H1 (cell line): Measurements from ENCODE around the gene TMEM212. TPM values are rescaled to one million over a fixed set of nuclear protein-coding genes. Genes with fewer than 3 reads are reported as not detected.

Source experiments
- CTCF ChIA-PET: fragments of 300-600 bp; sonication (Branson Sonifier 250); formaldehyde crosslinking; loops from one replicate; lab custom pipeline; 2021; ENCODE audit not compliant: partially characterized antibody; lab: Charles Lee
- POLR2A ChIA-PET: fragments of 300-600 bp; sonication (Branson Sonifier 250); formaldehyde crosslinking; loops from one replicate; lab custom pipeline; 2021; ENCODE audit warnings: inconsistent platforms; ENCODE audit not compliant: partially characterized antibody; lab: Charles Lee
- DNase-seq, 2 experiments: peaks; one replicate each; pipeline versions ENCODE4 v3.0.0 to v3.0.0-alpha.2; 2010 to 2022; ENCODE audit warnings: low spot score in 2 of 2, low read depth in 1 of 2, mixed read lengths in 1 of 2
- FAIRE-seq: peaks from 2 replicates; lab custom pipeline; 2011; peaks lifted over from hg19 to GRCh38; lab: Jason Lieb, UNC
- H2AFZ ChIP-seq: 2 replicates; pipeline ENCODE4 v1.8.1; 2012; ENCODE audit warnings: low read length, inconsistent platforms
- H2AK5ac ChIP-seq: 2 replicates; pipeline ENCODE4 v1.6.1; 2013; ENCODE audit warnings: low read depth, low read length
- H2BK120ac ChIP-seq: replicated peaks from 2 replicates; pipeline ENCODE3; 2013; ENCODE audit warnings: low read depth, low read length, inconsistent platforms
- H2BK12ac ChIP-seq: 2 replicates; pipeline ENCODE4 v1.6.1; 2013; ENCODE audit warnings: low read depth, low read length
- H2BK15ac ChIP-seq: 2 replicates; pipeline ENCODE4 v1.6.1; 2013; ENCODE audit warnings: low read length
- H2BK20ac ChIP-seq: 2 replicates; pipeline ENCODE4 v1.6.1; 2013; ENCODE audit warnings: low read length
- H2BK5ac ChIP-seq: 2 replicates; pipeline ENCODE4 v1.6.1; 2013; ENCODE audit warnings: low read depth, low read length
- H3K14ac ChIP-seq: 2 replicates; pipeline ENCODE4 v1.6.1; 2013; ENCODE audit warnings: inconsistent platforms; ENCODE audit not compliant: insufficient read length
- H3K18ac ChIP-seq: 2 replicates; pipeline ENCODE4 v1.6.1; 2013; ENCODE audit warnings: low read length; ENCODE audit errors: extremely low read depth
- H3K23ac ChIP-seq: 2 replicates; pipeline ENCODE4 v1.6.1; 2013; ENCODE audit warnings: inconsistent platforms; ENCODE audit not compliant: insufficient read length
- H3K23me2 ChIP-seq: 2 replicates; pipeline ENCODE4 v1.6.1; 2013; ENCODE audit warnings: low read depth, low read length
- H3K27ac ChIP-seq: 2 replicates; pipeline ENCODE4 v1.6.1; 2011; ENCODE audit warnings: low read depth, low read length, inconsistent platforms
- H3K27me3 ChIP-seq, 4 experiments: replicated peaks in 1 of 4; 1 replicate in 1 of 4; 2 replicates in 3 of 4; pipeline versions ENCODE4 v1.6.1 to v1.8.1; 2011 to 2013; ENCODE audit warnings: low read length in 3 of 4, mild to moderate bottlenecking in 3 of 4, inconsistent platforms in 2 of 4, mixed read lengths in 2 of 4, moderate library complexity in 1 of 4; ENCODE audit not compliant: control insufficient read depth in 3 of 4, insufficient read depth in 3 of 4; ENCODE audit errors: extremely low read depth in 1 of 4
- H3K36me3 ChIP-seq, 4 experiments: 2 replicates each; pipeline versions ENCODE4 v1.6.1 to v1.8.1; 2011 to 2013; ENCODE audit warnings: mild to moderate bottlenecking in 4 of 4, low read length in 3 of 4, moderate library complexity in 2 of 4, control low read depth in 1 of 4, inconsistent platforms in 1 of 4; ENCODE audit not compliant: insufficient read depth in 4 of 4, control insufficient read depth in 2 of 4
- H3K4ac ChIP-seq: replicated peaks from 2 replicates; pipeline ENCODE3; 2013; ENCODE audit warnings: low read length, low read depth, mixed read lengths, inconsistent platforms; ENCODE audit not compliant: insufficient read length
- H3K4me1 ChIP-seq, 4 experiments: replicated peaks in 1 of 4; 1 replicate in 1 of 4; 2 replicates in 3 of 4; pipeline versions ENCODE4 v1.6.1 to v1.8.1; 2011 to 2013; ENCODE audit warnings: low read length in 3 of 4, inconsistent platforms in 2 of 4, mixed read lengths in 1 of 4; ENCODE audit not compliant: insufficient read depth in 4 of 4, control insufficient read depth in 3 of 4
- H3K4me2 ChIP-seq, 2 experiments: 2 replicates each; pipeline versions ENCODE4 v1.6.1 to v1.8.1; 2011 to 2013; ENCODE audit warnings: low read depth in 2 of 2, low read length in 2 of 2, control low read depth in 1 of 2, inconsistent platforms in 1 of 2, mild to moderate bottlenecking in 1 of 2; ENCODE audit not compliant: insufficient read depth in 1 of 2
- H3K4me3 ChIP-seq, 4 experiments: fragments of 200-600, 300-600 bp in 1 of 4; sonication (generic), shearing (Covaris generic), sonication (Bioruptor Twin) in 1 of 4; 2 replicates each; pipeline versions ENCODE4 v1.5.1 to v1.8.1; 2011 to 2016; ENCODE audit warnings: low read length in 4 of 4, low read depth in 3 of 4, control low read depth in 2 of 4, inconsistent platforms in 2 of 4, mild to moderate bottlenecking in 2 of 4, mixed read lengths in 1 of 4, moderate library complexity in 1 of 4; ENCODE audit not compliant: insufficient read depth in 2 of 4; ENCODE audit errors: extremely low read depth in 1 of 4
- H3K56ac ChIP-seq: replicated peaks from 2 replicates; pipeline ENCODE3; 2013; ENCODE audit warnings: low read depth, mild to moderate bottlenecking, mixed read lengths, low read length, inconsistent platforms; ENCODE audit not compliant: insufficient read length
- H3K79me1 ChIP-seq: 2 replicates; pipeline ENCODE4 v1.6.1; 2013; ENCODE audit warnings: low read depth, low read length, control low read depth
- H3K79me2 ChIP-seq, 2 experiments: 2 replicates each; pipeline versions ENCODE4 v1.6.1 to v1.8.1; 2012 to 2013; ENCODE audit warnings: low read length in 2 of 2, mild to moderate bottlenecking in 2 of 2, inconsistent platforms in 1 of 2; ENCODE audit not compliant: insufficient read depth in 2 of 2, control insufficient read depth in 1 of 2
- H3K9ac ChIP-seq, 4 experiments: replicated peaks in 1 of 4; 1 replicate in 1 of 4; 2 replicates in 3 of 4; pipeline versions ENCODE4 v1.6.1 to v1.8.1; 2011 to 2013; ENCODE audit warnings: low read depth in 3 of 4, low read length in 3 of 4, control low read depth in 2 of 4, mild to moderate bottlenecking in 2 of 4, moderate library complexity in 2 of 4, inconsistent platforms in 1 of 4; ENCODE audit errors: extremely low read depth in 1 of 4
- H3K9me3 ChIP-seq, 2 experiments: 2 replicates each; pipeline versions ENCODE4 v1.6.1 to v1.8.1; 2012 to 2013; ENCODE audit warnings: mild to moderate bottlenecking in 2 of 2, moderate library complexity in 2 of 2, control low read depth in 1 of 2, inconsistent platforms in 1 of 2, low read depth in 1 of 2, low read length in 1 of 2, mixed read lengths in 1 of 2; ENCODE audit not compliant: insufficient read depth in 2 of 2
- H4K20me1 ChIP-seq, 2 experiments: replicated peaks in 1 of 2; 2 replicates each; pipeline versions ENCODE3 to v1.8.1; 2011 to 2013; ENCODE audit warnings: inconsistent platforms in 2 of 2, low read length in 2 of 2, mild to moderate bottlenecking in 1 of 2; ENCODE audit not compliant: insufficient read depth in 2 of 2, control insufficient read depth in 1 of 2
- H4K5ac ChIP-seq: 2 replicates; pipeline ENCODE4 v1.6.1; 2013; ENCODE audit warnings: low read length, low read depth, mixed read lengths, inconsistent platforms; ENCODE audit not compliant: insufficient read length
- H4K8ac ChIP-seq: 2 replicates; pipeline ENCODE4 v1.8.0; 2013; ENCODE audit warnings: mild to moderate bottlenecking, moderate library complexity, low read length, inconsistent platforms; ENCODE audit not compliant: insufficient read depth; ENCODE audit errors: extremely low read depth
- H4K91ac ChIP-seq: replicated peaks from 2 replicates; pipeline ENCODE3; 2013; ENCODE audit warnings: low read length, mixed read lengths, inconsistent platforms; ENCODE audit not compliant: insufficient read length
- ASH2L ChIP-seq: fragments of 200-600, 300-600 bp; sonication (generic); IDR thresholded peaks from one replicate; pipeline ENCODE4 v1.7.1; 2017; ENCODE audit warnings: low read length
- CHD1 ChIP-seq: IDR thresholded peaks from 2 replicates; pipeline ENCODE4 v1.6.1; 2012; ENCODE audit warnings: low read depth, low read length, improper control_type of control experiment
- EGR1 ChIP-seq: IDR thresholded peaks from 2 replicates; pipeline ENCODE4 v1.6.1; 2011; ENCODE audit warnings: low read depth, low read length, borderline replicate concordance
- FOSL1 ChIP-seq: IDR thresholded peaks from 2 replicates; pipeline ENCODE4 v1.6.1; 2011; ENCODE audit warnings: mild to moderate bottlenecking, low read depth, low read length, moderate library complexity; ENCODE audit not compliant: insufficient read depth
- KDM4A ChIP-seq: IDR thresholded peaks from one replicate; pipeline ENCODE4 v1.7.1; 2012; ENCODE audit warnings: low read depth, mild to moderate bottlenecking, moderate library complexity, low read length, inconsistent platforms; ENCODE audit not compliant: severe bottlenecking
- KDM5A ChIP-seq: fragments of 200-600 bp; IDR thresholded peaks from 2 replicates; pipeline ENCODE4 v1.7.1; 2012; ENCODE audit warnings: mild to moderate bottlenecking, low read length, inconsistent platforms, mixed read lengths
- POLR2A ChIP-seq, 2 experiments: IDR thresholded peaks; 1 replicate in 1 of 2; 2 replicates in 1 of 2; pipeline ENCODE4 v1.6.1; 2011; ENCODE audit warnings: low read depth in 2 of 2, low read length in 2 of 2, mild to moderate bottlenecking in 2 of 2; ENCODE audit errors: control extremely low read depth in 1 of 2
- RNF2 ChIP-seq: fragments of 200-900, 300-1000 bp; sonication (generic); IDR thresholded peaks from 2 replicates; pipeline ENCODE4 v1.7.1; 2016; ENCODE audit warnings: borderline replicate concordance, low read depth, mild to moderate bottlenecking, antibody characterized with exemption, low read length; ENCODE audit not compliant: poor library complexity, severe bottlenecking; ENCODE audit errors: missing control alignments
- RXRA ChIP-seq: IDR thresholded peaks from 2 replicates; pipeline ENCODE4 v1.6.1; 2011; ENCODE audit warnings: low read depth, mild to moderate bottlenecking, low read length, moderate library complexity; ENCODE audit not compliant: insufficient read depth
- SIX5 ChIP-seq: IDR thresholded peaks from 2 replicates; pipeline ENCODE4 v1.6.1; 2011; ENCODE audit warnings: mild to moderate bottlenecking, low read depth, low read length
- SP1 ChIP-seq: IDR thresholded peaks from 2 replicates; pipeline ENCODE4 v1.6.1; 2011; ENCODE audit warnings: low read depth, low read length
- SP2 ChIP-seq: IDR thresholded peaks from 2 replicates; pipeline ENCODE4 v1.6.1; 2012; ENCODE audit warnings: mild to moderate bottlenecking, low read length, inconsistent platforms
- SUZ12 ChIP-seq: fragments of 200-600 bp; sonication (generic); IDR thresholded peaks from 2 replicates; pipeline ENCODE4 v1.6.1; 2012; ENCODE audit warnings: mild to moderate bottlenecking, inconsistent platforms, low read length, moderate library complexity, mixed read lengths
- TAF1 ChIP-seq: IDR thresholded peaks from 2 replicates; pipeline ENCODE4 v1.6.1; 2011; ENCODE audit warnings: mild to moderate bottlenecking, low read depth, low read length
- TCF12 ChIP-seq: IDR thresholded peaks from 2 replicates; pipeline ENCODE4 v1.6.1; 2011; ENCODE audit warnings: low read depth, mild to moderate bottlenecking, low read length
- polyA plus RNA-seq, 7 experiments: library from polyadenylated mRNA; depleted of rRNA in 3 of 7; stranded (reverse) in 5 of 7; unstranded in 2 of 7; fragments of >200 nt in 5 of 7; fragments of 200-250 nt in 2 of 7; gene quantifications; 1 replicate in 5 of 7; 2 replicates in 1 of 7; 4 replicates in 1 of 7; pipeline versions ENCODE4 v1.2.1 to v1.2.3, GENCODE V29; 2011 to 2013; ENCODE audit warnings: missing spikeins in 2 of 7, mixed read lengths in 2 of 7
- total RNA-seq: library from RNA; stranded (reverse); fragmentation: NEBNext Ultra II Directional; extraction: Animal tissue kit (Norgen Biotek cat#: 25700); gene quantifications from 2 replicates; pipeline ENCODE4 v1.2.1, GENCODE V29; 2021
- TF ChIP-seq, protein P1 (sequence below): IDR thresholded peaks from 2 replicates; pipeline ENCODE4 v1.6.1; 2011; ENCODE audit warnings: low read length, improper control_type of control experiment

TMEM212 gene
- total and polyA plus RNA-seq, 2 of the 8 experiments (the other 6 are each of a cell fraction or from before 2014, with no cell fraction given): not detected

DNA sequence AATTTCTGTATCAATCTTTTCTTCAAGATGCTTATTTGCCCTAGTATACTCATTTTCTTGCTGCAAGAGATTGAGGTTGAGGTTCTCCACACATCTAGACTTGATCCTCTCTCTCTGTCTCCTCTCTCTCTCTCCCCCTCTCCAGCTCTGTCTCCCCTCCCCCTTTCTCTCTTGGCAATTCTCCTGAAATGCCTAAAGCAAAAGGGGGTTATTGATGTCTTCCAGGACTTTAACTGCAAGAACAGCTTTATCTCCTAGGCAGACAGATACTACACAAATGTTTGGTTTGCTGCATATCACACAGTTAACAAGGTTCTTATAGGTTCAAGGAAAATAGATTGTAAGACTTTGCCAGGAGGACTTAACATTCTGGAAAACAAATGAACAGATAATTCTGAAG, 52.1 kb downstream of the TMEM212 start:
- FAIRE-seq (no peak), DNase-seq (no peak)
- no peak overlapping the region for H4K91ac ChIP-seq
- H2BK120ac ChIP-seq: no peak overlapping the region
- CTCF ChIA-PET: no interaction called here
- no peak overlapping the region for H4K5ac ChIP-seq
- no peak overlapping the region for H2AFZ ChIP-seq
- no peak overlapping the region for H3K9ac ChIP-seq
- no peak overlapping the region for H4K8ac ChIP-seq
- H3K14ac ChIP-seq: no peak overlapping the region
- no peak overlapping the region for H2BK15ac ChIP-seq
- peaks cover 0 to 1% (median 0%) of the 10 kb centered on the region in 4 experiments; a peak in 1 of 7 replicates for H3K27me3 ChIP-seq
- no peaks in the 10 kb centered on the region for H4K20me1 ChIP-seq
- H2BK20ac ChIP-seq: no peak overlapping the region
- no peak overlapping the region for H2AK5ac ChIP-seq
- no peak overlapping the region for H3K23ac ChIP-seq
- no peaks in the 10 kb centered on the region; the same call in 1 of the 2 replicates for H3K23me2 ChIP-seq
- H2BK5ac ChIP-seq: no peak overlapping the region
- H3K36me3 ChIP-seq: no peaks in the 10 kb centered on the region
- H3K18ac ChIP-seq: no peak overlapping the region
- H3K4ac ChIP-seq: no peak overlapping the region
- no peak overlapping the region for H3K27ac ChIP-seq
- no peak overlapping the region for H3K4me3 ChIP-seq
- H3K4me1 ChIP-seq: peaks cover 0 to 4% (median 0%) of the 10 kb centered on the region in 4 experiments; a peak in 2 of 7 replicates
- POLR2A ChIA-PET: no interaction called here
- no peak overlapping the region for H3K56ac ChIP-seq
- H3K4me2 ChIP-seq: no peak overlapping the region
- H3K79me2 ChIP-seq: no peaks in the 10 kb centered on the region
- no peak overlapping the region for H2BK12ac ChIP-seq
- H3K79me1 ChIP-seq: no peaks in the 10 kb centered on the region; the same call in 1 of the 2 replicates
- H3K9me3 ChIP-seq: no peaks in the 10 kb centered on the region
- TF ChIP-seq SP2: no peak
- no peak for TF ChIP-seq FOSL1
- TF ChIP-seq TAF1: no peak
- no peak for TF ChIP-seq SUZ12
- no peak for TF ChIP-seq ASH2L
- TF ChIP-seq CHD1: no peak
- TF ChIP-seq SIX5: no peak
- TF ChIP-seq EGR1: no peak
- TF ChIP-seq KDM5A: no peak
- TF ChIP-seq SP1: no peak
- TF ChIP-seq POLR2A (IDR thresholded peaks at IDR 0.05; ENCODE audit: control extremely low read depth in 1 of 2, low read depth in 2 of 2, low read length in 2 of 2): no peak
- no peak for TF ChIP-seq RXRA
- no peak for TF ChIP-seq TCF12
- TF ChIP-seq KDM4A: no peak
- TF ChIP-seq, protein P1, sequence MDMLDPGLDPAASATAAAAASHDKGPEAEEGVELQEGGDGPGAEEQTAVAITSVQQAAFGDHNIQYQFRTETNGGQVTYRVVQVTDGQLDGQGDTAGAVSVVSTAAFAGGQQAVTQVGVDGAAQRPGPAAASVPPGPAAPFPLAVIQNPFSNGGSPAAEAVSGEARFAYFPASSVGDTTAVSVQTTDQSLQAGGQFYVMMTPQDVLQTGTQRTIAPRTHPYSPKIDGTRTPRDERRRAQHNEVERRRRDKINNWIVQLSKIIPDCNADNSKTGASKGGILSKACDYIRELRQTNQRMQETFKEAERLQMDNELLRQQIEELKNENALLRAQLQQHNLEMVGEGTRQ: no peak
- no peak for TF ChIP-seq RNF2
